ENCODE data around the gene RMI2.
"Not testable (repeated sequence)": the region's sequence is repeated elsewhere in the genome, so short reads cannot be mapped to it uniquely, and the experiment has no call there.

The RMI2 gene

DNA sequence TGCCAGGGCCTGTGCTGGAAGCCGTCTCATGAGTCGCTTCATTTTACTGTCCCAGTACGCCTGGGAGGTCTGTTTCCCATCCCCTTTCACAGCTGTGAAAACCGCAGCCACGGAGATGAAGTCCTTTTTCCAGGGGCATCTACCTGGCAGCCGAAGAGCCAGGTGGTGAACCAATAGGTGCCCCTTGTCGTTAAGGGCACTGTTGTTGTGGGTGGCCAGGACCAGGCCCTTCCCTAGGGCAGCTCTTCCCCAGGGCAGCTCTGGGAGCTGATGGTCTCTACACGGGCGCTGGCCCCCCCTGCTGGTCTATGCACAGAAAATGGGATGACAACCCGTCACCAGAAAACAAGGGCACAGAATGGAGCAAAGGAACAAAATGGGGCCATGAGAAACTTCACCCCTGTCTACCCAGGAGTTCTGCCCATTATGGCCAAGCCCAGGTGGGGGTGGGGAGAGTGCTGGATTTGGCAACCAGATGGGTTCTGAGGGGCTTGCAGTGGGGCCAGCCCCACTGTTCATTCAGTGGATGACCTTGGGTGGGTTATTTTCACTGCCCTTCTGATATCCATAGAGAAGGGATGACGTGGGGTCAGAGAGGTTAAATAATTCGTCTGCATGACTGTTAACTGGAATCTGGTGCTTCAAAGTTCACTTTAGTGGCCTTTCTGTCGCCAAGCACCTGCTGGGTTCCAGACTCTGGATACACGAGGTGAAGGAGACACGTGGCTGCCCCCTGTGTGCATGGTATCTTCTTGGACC lies 11.5 kb downstream of the RMI2 start:
- DNase-seq: peak; percentile 61

DNA sequence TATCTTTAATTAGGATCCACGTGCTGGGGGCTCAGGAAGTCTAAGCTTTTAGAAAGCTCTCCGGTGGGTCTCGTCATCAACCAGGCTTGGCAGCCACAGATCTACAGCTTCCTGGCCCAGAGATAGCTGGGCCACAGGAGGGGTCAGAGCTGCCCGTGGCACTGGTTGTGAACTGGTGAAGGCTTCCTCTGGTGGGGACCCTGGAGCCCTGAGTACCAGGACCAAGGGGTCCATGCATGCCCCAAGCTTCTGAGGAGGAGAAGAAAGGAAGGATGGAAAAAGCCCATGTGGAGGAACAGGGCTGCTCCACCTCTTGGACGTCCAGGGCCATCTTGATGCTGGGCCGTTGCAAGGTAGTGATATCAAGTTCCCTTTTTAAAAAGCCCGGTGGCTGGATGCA lies 13.3 kb downstream of the RMI2 start:
- no peak for DNase-seq

DNA sequence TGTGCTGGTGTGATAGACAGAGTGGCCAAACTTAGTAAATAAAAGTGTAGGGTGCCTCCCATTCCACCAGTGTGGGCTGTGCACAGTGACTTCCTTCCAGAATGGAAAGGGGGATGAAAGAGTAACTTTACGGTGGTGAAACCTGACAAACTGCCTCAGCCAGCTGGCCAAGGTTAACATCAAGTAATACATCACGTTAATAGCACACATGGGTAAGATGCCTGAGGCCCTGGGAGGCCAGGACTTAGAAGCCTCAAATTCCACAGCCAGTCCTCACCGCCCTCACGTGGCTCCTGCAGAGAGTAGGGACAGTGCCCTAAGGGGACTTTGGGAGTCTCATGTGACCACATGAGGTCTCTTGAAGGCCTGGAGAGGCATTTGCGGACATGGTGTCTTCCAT lies 14.1 kb downstream of the RMI2 start:
- DNase-seq: no peak

DNA sequence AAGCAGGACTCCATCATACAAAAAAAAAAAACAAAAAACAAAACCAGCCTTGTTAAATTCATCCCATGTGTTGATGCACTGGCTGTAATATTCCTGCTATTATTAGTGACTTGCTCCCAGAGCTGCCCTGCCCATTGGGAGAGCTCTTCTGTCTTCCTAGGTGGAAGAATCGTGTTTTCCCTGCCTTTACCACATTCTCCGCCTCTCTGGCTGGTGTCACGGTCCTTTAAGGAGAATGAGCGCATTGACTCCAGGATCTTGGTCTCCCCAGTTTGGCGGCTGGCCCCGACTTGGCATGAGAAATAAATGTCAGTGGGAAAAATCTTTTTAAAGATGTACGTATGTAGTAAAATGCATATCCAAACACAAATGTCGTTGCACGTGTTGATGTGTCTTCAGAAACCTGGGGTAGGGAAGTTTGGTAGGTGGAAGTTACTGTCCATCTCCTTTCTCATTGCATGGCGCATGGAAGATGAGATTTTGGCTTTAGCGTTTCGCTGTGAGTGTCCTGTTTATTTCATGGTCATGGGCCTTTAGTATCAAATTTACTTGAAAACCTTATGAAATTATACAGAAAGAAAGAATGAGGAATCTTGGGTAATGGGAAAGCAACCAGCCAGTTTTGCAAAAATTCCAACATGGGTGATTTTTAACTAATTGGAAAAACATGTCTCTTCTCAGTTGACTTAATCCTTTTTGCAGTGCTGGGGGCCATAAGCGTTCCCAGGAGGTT lies 15.5 kb downstream of the RMI2 start:
- DNase-seq: peak; percentile 78

DNA sequence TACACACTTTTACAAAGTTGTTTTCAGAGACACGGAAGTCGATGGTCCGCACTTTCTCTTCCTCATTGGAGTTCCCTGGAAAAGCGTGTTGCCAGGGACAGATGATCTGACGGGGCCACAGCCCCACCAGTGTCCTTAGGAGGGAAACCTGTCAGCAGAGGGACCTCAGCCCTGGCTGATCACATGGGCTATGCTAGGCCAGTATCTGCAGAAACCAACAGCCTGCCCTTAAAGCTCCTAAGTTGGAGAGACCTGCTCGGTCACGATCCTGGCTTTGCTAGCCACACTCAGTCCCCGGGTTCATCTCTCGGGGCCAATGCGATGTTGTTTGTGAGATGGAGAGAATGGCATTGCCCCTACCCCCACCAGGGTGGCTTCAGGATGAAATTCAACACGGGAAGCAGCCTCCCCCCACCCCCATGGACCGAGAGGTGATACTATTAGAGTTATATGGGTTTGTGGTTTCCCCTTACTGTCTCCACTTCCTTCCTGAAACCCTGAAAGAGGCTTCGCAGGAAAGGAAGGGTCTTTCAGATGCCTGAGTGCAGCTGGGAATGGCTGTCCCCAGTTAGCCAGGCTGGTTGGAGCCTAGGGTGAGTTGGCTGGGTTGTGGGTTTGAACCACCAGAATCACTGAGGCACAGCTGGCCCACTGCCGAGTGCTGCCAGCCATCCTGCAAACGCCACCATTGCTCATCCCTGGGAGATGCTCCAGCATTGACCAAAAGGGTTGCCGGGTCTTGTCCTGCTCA lies 16.6 kb downstream of the RMI2 start:
- no peak for DNase-seq

DNA sequence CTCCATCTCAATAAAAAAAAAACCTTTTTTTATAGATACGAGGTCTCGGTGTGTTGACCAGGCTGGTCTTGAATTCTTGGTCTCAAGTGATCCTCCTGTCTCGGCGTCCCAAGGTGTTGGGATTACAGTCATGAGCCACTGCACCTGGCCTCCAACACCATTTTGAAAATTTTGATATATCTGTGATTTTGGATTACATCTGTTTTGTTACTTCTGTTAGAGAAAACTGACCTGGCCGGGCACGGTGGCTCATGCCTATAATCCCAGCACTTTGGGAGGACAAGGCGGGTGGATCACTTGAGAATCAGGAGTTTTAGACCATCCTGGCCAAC lies 18.6 kb downstream of the RMI2 start:
- no peak for DNase-seq

DNA sequence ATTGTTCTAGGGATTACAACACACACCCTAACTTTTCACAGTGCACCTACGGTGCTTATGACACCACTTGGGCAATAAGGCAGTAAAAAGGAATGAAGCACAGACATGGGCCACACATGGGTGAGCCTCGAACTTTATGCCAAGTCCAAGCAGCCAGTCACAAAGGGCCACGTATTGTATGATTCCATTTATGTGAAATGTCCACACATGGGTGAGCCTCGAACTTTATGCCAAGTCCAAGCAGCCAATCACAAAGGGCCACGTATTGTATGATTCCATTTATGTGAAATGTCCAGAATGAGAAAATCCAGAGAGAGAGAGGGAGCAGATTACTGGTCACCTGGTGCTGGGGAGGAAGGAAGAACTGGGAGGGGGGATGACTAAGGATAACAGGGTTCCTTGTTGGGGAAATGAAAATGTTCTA lies 22.2 kb downstream of the RMI2 start:
- DNase-seq: no peak

DNA sequence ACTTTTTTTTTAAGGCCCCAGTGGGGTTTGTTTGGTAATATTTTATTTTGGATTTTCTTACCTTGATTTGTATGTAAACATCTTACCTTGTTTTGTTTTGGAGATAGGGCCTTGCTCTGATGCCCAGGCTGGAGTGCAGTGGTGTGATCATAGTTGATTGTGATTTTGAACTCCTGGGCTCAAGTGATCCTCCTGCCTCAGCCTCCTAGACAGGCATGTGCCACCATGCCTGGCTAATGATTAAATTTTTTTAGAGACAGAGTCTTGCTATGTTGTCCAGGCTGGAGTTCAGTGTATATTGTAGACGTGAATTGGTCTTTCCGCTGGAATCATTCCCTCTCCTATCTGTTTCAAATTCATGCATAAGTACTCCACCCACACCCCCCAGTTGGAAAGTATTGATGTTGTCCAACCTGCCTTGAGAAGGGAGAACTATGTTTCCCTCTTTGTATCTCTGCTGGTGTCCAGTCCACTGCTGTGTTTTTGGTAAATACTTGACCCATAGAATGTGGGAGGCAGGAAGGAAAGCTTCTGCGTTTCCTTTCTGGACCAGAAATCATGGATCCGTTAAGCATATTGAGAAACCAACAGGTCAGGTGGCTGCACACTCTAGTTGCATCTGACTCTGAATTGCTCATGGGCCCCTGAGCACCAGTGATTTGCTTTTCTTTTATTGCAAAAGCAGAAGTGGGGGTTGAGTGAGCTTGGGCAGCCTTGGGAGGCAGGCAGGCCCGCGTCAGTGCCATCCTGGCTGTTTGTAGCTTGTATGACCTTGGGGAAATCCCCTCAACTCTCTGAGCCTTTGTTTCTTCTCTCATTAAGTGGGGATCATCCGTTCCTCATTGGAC lies 25.0 kb downstream of the RMI2 start:
- no peak for DNase-seq

DNA sequence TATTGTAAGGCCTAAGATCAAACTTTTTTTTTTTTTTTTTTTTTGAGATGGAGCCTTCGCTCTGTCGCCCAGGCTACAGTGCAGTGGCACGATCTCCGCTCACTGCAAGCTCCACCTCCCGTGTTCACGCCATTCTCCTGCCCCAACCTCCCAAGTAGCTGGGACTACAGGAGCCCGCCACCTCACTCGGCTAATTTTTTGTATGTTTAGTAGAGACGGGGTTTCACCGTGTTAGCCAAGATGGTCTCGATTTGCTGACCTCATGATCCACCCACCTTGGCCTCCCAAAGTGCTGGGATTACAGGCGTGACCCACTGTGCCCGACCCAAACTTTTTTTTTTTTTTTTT lies 25.6 kb downstream of the RMI2 start:
- DNase-seq: not testable (repeated sequence)

DNA sequence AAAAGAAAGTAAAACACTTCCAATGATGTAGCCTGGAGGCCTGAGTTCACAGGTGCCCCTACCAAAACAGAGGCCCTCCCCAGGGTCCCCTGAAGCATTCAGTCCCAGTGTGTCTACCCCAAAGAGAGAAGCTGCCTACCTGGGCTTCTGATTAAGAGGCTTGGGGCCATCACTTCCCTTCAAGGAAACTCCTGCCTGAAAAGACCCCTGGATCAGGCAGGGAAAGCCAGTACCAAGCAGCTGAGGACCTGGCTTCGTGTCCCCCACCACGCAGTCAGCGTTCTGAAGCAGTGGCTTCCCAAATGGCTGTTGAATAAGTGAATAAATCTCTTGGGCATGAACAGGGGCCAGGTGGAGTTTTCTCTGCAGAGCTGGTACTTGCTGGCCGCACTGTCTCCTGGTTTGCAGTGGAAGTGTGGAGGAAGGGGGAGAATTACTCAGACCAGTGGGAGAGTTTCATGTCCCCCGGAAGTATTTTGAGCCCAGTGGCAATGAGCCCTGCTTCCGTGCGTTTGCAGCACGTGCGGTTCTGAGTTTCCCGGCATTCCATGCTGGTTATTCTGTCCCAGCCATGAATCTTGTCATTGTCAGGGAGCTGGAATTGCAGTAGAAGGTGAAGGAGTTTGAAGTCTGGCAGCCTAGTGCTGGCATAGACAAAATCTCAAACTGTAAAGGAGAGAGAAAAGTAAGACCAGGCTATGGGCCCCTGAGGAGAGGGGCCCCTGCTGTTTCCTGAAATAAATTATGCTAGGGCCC lies 27.0 kb downstream of the RMI2 start:
- no peak for DNase-seq

DNA sequence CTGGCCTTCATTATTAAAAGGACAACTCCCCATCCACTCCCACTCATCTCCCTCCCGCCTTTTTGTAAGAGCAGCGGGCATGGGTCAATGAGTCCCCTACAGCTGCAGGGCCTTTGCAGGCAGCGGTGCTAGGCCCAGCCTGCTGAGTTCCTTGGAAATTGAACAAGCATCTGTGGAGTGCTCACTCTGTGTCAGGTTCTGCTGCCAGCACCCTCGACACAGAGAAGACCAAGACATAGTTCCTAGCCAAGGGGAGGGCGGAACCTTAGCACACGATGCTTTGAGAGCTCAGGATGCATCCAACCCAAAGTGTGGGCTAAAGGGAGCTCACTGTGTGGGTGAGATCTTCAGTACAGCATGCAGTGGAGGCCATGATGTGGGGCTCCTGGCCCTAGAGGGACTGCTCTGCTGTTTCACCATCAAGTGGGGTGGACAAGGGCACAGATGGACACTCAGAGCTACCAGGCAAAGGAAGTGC lies 27.6 kb downstream of the RMI2 start:
- no peak for DNase-seq

DNA sequence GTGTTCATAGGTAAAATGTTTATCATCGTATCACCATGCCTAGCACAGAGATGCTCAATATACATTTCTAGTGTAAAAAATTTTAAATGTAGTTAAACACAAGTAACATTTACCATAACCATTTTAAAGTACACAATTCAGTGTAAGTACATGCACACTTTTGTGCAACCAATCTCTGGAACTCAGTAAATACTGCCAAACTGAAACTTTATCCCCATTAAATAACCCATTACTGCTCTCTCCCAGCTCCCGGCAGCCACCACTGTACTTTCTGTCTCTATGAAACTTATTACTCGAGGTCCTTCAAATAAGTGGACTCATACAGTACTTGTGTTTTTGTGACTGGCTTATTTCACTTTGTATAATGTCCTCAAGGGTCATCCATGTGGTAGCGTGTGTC lies 29.0 kb downstream of the RMI2 start:
- no peak for DNase-seq

DNA sequence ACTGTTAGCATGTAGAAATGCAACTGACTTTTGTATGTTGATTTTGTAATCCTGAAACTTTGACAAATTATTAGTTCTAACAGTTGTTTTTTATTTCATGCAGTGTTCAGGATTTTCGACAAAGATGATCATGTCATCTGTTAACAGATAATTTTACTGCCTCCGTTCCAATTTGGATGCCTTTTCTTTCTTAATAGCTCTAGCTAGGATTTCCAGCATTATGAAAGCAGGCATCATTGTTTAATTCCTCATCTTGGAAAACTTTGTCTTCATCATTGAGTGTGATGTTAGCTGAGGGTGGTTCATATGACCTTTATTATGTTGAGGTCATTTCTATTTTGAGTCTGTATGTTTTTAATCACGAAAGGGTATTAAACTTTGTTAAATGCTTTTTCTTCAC lies 31.9 kb downstream of the RMI2 start:
- no peak for DNase-seq

DNA sequence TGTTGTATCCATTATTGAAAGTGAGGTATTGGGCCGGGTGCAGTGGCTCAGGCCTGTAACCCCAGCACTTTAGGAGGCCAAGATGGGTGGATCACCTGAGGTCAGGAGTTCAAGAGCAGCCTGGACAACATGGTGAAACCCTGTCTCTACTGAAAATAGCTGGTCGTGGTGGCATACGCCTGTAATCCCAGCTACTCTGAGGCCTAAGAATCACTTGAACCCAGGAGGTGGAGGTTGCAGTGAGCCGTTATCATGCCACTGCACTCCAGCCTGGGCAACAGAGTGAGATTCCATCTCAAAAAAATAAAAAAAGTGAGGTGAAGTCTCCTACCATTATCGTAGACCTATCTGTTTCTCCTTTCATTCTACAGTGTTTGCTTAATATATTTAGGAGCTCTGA lies 33.7 kb downstream of the RMI2 start:
- DNase-seq: not testable (repeated sequence)

DNA sequence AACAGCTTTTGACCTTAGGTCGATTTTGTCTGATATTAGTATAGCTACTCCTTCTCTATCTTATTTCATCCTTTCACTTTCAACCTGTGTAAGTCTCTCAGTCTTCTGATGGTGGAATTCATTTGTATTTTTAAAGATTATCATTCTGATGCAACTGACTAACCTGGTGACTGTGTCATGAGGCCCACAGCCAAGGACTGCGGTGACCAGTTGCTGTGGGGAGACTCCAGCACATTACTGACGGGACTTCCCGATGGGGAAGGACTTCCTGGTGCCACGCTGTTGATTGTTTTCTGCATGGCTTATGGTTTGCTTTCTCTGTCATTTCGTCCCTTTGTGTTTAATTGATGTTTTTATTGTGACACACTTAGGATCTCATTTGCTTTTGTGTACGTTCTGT lies 34.2 kb downstream of the RMI2 start:
- DNase-seq: no peak

DNA sequence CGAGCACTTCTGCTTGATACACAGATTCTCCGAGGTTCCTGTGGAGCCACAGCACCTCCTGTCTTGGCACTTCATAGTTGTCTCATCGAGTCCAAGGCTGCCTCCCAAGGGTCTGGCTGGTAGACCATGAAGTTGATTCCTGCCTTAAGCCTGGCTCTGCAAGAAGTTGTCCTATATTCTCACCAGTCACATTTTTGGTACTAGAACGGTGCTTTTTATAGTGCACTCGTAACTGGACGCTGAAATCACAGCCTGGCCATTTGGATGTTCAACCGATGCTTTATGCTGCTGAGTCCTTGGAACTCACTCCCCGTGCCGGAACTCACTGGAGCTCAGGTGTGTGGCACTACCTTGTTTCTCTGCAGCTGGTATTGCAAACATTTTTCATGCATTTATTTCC lies 35.6 kb downstream of the RMI2 start:
- DNase-seq: no peak

DNA sequence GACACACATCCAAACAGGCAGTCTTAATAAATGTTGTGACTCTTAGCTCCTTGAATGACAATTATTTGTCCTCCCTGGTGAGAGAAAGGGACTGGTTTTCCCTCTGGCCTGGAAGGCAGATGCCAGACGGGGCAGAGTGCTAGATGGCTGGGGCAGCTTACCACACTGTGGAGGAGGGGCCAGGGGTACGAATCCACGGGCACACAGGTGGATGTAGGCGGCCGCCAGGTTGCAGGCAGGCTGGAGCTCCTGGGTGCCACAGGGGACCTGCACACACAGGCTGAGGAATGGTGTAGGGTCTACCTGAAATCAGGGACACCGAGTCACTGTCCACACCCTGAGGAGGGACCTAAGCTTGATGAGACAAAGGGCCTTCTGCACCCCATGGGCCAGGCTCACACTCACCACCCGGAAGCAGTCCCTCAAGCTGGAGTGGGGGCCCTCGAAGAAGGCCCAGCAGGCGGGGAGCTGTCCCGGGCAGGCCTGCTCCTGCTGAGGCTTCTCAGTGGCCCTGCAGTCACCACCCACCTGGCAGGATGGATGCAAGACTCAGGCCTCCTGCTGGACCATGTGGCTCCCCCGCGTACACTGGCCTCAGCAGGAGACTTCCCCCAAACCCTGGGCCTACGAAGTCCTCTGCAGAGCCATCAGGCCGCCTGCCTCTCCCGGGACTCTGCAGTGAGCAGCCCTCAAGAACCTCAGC lies 38.4 kb downstream of the RMI2 start:
- no peak for DNase-seq

DNA sequence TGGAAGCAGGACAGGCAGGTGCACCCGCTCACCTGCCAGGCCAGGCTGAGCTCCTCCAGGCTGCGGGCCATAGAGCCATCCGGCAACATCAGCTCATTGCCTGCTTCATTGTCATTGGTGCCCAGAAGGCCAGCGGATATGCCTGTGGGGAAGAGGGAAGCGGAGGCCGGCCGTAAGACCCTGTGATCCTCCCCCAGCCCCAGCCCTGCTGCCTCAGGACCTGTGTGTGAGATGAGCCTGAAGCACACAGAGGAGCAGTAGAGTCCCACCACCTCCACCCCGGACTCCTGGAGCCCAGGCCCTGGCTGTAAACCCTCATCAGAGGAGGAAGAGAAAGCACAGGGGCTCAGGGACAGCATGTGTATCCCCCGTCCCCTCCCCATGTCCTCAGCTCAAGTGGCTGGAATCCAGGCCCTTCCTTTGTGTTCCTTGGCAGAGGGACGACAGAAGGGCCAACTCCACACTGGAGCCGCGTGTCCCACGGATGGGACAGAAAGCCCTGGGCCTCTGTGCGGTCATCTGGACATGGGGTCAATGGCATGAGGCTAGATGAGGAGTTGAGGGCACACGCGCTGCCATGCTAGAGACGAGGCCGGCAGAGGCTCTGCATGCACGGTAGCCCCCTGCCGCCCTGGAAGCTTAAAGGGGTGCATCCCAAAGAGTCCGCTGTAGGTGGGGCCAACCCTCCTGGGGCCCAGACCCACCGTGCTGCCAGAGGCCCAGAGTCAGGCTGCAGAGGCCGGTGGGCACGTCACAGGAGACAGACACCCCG lies 39.1 kb downstream of the RMI2 start:
- no peak for DNase-seq

DNA sequence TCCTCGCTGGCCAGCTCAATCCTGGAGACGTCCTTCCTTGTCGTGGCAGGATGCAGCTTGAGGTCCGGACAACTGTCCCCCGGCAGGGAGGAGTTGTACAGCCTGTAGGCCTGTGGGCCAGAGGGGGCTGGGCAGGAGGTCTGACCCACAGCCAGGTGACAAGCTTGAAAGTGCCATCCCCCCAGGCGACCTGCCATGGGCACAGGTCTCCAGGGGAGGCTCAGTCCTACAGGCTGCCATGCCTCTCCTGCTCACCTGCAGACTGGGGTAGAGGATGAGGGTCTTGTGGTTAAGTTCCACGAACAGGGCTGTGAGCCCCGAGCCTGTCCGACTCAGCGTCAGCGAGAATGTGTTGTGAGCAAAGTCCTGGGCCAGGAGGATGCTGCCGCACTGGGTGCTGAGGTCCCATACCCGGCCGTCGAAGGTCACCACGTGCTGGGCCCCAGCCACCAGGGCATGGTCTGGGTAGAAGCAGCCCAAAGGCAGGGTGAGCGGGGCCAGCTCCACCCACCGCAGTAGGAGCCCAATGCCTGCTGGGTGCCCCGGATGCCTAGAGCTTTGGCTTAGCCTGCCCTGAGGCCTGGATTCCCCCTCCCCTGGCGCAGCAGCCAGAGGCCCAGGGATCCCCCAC lies 39.8 kb downstream of the RMI2 start:
- no peak for DNase-seq

DNA sequence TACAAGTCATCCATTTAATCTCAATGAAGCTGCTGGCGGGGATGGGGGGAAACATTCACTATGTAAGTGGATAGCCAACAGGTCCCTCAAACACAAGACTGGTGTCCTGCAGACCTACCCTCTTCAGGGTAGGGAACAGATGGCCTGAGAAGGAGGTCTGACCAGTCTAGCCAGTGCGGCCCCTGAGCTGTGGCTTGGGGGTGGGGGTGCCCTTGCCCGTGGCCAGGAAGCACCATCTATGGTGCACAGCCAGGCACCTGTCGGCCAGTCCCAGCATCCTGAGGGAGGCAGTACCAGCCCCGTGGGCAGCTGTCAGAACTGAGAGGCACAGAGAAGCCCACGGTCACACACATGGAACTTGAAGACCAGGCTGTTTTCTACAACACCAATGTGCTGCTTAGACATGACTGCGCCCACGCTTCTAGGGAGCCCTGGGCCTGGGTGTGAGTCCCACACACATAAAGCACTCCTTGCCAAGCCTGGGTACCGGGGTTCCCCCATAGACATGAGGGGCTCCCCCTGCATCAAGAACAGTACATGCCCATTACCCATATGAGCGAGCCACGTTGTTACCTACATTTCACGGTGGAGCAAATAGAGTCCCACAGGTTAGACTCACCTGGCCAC lies 40.9 kb downstream of the RMI2 start:
- no peak for DNase-seq
